ENCODE measurements around the gene ROBO1.
"Not testable (repeated sequence)": the region's sequence is repeated elsewhere in the genome, so short reads cannot be mapped to it uniquely, and the experiment has no call there.

ROBO1 gene

GRCh38 chr3:78911394-78911793, 856.4 kb downstream of the ROBO1 start:
- DNase-seq (ENCODE audit: low spot score), result no peak

- DNase-seq (ENCODE audit: low spot score), result no peak
These were observed 859.6 kb downstream of the ROBO1 start for GRCh38 chr3:78908236-78908635.

GRCh38 chr3:78907367-78907766, 860.4 kb downstream of the ROBO1 start:
- DNase-seq (ENCODE audit: low spot score), result no peak

GRCh38 chr3:78906930-78907329, 860.9 kb downstream of the ROBO1 start:
- no peak for DNase-seq (ENCODE audit: low spot score)

GRCh38 chr3:78906245-78906644, 861.6 kb downstream of the ROBO1 start:
- no peak for DNase-seq (ENCODE audit: low spot score)

GRCh38 chr3:78905700-78906099, 862.1 kb downstream of the ROBO1 start:
- DNase-seq (ENCODE audit: low spot score), result no peak

- no peak for DNase-seq (ENCODE audit: low spot score)
These were observed 866.3 kb downstream of the ROBO1 start for GRCh38 chr3:78901544-78901943.

GRCh38 chr3:78900880-78901279, 866.9 kb downstream of the ROBO1 start:
- no peak for DNase-seq (ENCODE audit: low spot score)

GRCh38 chr3:78900426-78900825, 867.4 kb downstream of the ROBO1 start:
- DNase-seq (ENCODE audit: low spot score), result no peak

- DNase-seq (ENCODE audit: low spot score), result no peak
These were observed 872.3 kb downstream of the ROBO1 start for GRCh38 chr3:78895528-78895927.

- no peak for DNase-seq (ENCODE audit: low spot score)
These were observed 873.0 kb downstream of the ROBO1 start for GRCh38 chr3:78894787-78895186.

GRCh38 chr3:78893161-78893560, 874.6 kb downstream of the ROBO1 start:
- DNase-seq (ENCODE audit: low spot score), result no peak

- no peak for DNase-seq (ENCODE audit: low spot score)
These were observed 878.5 kb downstream of the ROBO1 start for GRCh38 chr3:78889348-78889747.

GRCh38 chr3:78888635-78889034, 879.2 kb downstream of the ROBO1 start:
- no peak for DNase-seq (ENCODE audit: low spot score)

- DNase-seq (ENCODE audit: low spot score), result no peak
These were observed 880.2 kb downstream of the ROBO1 start for GRCh38 chr3:78887547-78888011.

GRCh38 chr3:78887029-78887428, 880.8 kb downstream of the ROBO1 start:
- no peak for DNase-seq (ENCODE audit: low spot score)

- not testable (repeated sequence) for DNase-seq (ENCODE audit: low spot score)
These were observed 883.2 kb downstream of the ROBO1 start for GRCh38 chr3:78884567-78884966.

GRCh38 chr3:78882251-78882650, 885.5 kb downstream of the ROBO1 start:
- no peak for DNase-seq (ENCODE audit: low spot score)

- DNase-seq (ENCODE audit: low spot score), result no peak
These were observed 886.3 kb downstream of the ROBO1 start for GRCh38 chr3:78881501-78881900.

- peak; percentile 65 for DNase-seq (ENCODE audit: low spot score)
These were observed 887.0 kb downstream of the ROBO1 start for GRCh38 chr3:78880603-78881461.

- no peak for DNase-seq (ENCODE audit: low spot score)
These were observed 888.4 kb downstream of the ROBO1 start for GRCh38 chr3:78879295-78879860.

- no peak for DNase-seq (ENCODE audit: low spot score)
These were observed 889.0 kb downstream of the ROBO1 start for GRCh38 chr3:78878789-78879188.

GRCh38 chr3:78878011-78878410, 889.8 kb downstream of the ROBO1 start:
- no peak for DNase-seq (ENCODE audit: low spot score)

GRCh38 chr3:78875851-78876250, 891.9 kb downstream of the ROBO1 start:
- DNase-seq (ENCODE audit: low spot score), result no peak

Data from Ammon's horn (tissue), 1 donor.